ENCODE results near the gene NR3C1. TPM values are rescaled to one million over a fixed set of nuclear protein-coding genes. Genes with fewer than 3 reads are reported as not detected.

The NR3C1 gene
- total RNA-seq, 6 experiments from 2014 or later, result 27.3 to 60.1 (median 47.2) TPM

DNA sequence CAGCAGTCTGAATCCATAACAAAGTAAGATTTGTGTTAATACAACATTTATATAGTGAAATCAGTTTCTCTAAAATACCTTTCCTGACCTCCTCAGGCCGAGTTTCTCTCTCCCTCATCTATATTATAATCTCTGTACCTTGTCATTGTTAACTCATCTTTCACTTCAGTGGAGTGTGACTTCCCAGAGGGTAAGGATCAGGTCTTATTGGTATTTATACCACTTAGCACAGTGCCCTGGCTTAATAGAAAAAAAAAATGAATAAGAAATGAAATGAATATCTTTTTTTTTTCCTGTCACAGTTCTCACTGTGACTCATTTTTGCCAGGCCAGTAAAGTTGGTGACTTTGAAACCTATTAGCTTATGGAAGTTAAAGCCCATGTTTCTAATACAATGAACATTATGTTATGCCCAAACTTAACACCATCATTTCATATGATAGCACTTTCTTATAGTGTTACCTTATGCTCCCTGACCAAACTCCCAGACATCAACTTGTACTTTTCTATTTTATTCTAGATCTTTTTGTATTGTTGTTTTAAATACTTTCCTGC lies 90.1 kb downstream of the NR3C1 start:
- 56% methylated on average over 1 of the region's 1 CpG for WGBS (ENCODE audit: insufficient coverage, low coverage, low lambda C conversion rate, missing lambda C conversion rate)
- H3K9me3 ChIP-seq, result no peaks in the 10 kb centered on the region
- DNase-seq (no peak), ATAC-seq (no peak)
- H3K4me3 ChIP-seq, result no peak overlapping the region
- intact Hi-C loops (cut with DNase I), result no loop called here
- TF ChIP-seq POLR2A (IDR thresholded peaks at IDR 0.05), result no peak
- TF ChIP-seq, protein P1, sequence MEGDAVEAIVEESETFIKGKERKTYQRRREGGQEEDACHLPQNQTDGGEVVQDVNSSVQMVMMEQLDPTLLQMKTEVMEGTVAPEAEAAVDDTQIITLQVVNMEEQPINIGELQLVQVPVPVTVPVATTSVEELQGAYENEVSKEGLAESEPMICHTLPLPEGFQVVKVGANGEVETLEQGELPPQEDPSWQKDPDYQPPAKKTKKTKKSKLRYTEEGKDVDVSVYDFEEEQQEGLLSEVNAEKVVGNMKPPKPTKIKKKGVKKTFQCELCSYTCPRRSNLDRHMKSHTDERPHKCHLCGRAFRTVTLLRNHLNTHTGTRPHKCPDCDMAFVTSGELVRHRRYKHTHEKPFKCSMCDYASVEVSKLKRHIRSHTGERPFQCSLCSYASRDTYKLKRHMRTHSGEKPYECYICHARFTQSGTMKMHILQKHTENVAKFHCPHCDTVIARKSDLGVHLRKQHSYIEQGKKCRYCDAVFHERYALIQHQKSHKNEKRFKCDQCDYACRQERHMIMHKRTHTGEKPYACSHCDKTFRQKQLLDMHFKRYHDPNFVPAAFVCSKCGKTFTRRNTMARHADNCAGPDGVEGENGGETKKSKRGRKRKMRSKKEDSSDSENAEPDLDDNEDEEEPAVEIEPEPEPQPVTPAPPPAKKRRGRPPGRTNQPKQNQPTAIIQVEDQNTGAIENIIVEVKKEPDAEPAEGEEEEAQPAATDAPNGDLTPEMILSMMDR (IDR thresholded peaks at IDR 0.05), result no peak
- H3K4me1 ChIP-seq, result peaks cover 0 to 28% (median 5%) of the 10 kb centered on the region in 4 donors
- H3K27me3 ChIP-seq, result no peaks in the 10 kb centered on the region
- H3K27ac ChIP-seq, result no peak overlapping the region
- peaks cover 0 to 30% (median 3%) of the 10 kb centered on the region in 4 donors for H3K36me3 ChIP-seq

DNA sequence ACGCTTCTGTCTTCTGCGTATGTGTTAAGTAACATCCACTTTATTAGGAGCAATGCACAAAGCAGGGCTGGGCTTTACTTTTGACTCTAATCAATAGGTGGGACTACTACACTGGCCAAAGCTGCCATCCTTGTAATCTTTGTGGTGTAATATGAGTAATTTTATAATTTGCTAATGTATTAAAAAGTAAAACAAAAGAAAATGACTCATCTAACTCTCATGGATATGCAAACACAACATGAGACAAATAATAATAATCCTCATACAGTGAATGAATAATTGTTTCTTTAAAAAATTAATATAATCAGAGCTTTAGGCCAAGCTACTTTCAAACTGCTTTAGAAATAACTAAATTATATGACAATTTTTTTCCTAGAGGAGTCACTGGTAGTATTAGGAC lies 90.7 kb downstream of the NR3C1 start:
- no peaks in the 10 kb centered on the region for H3K9me3 ChIP-seq
- TF ChIP-seq, protein P1 (IDR thresholded peaks at IDR 0.05), result no peak
- TF ChIP-seq POLR2A (IDR thresholded peaks at IDR 0.05), result no peak
- intact Hi-C loops (cut with DNase I), result no loop called here
- no peak overlapping the region for H3K4me3 ChIP-seq
- no peak overlapping the region for H3K27ac ChIP-seq
- H3K27me3 ChIP-seq, result no peaks in the 10 kb centered on the region
- 100% methylated on average over 2 of the region's 2 CpGs for WGBS (ENCODE audit: insufficient coverage, low coverage, low lambda C conversion rate, missing lambda C conversion rate)
- H3K36me3 ChIP-seq, result peaks cover 0 to 35% (median 3%) of the 10 kb centered on the region in 4 donors
- H3K4me1 ChIP-seq, result peaks cover 0 to 26% (median 4%) of the 10 kb centered on the region in 4 donors
- DNase-seq (no peak), ATAC-seq (no peak)

DNA sequence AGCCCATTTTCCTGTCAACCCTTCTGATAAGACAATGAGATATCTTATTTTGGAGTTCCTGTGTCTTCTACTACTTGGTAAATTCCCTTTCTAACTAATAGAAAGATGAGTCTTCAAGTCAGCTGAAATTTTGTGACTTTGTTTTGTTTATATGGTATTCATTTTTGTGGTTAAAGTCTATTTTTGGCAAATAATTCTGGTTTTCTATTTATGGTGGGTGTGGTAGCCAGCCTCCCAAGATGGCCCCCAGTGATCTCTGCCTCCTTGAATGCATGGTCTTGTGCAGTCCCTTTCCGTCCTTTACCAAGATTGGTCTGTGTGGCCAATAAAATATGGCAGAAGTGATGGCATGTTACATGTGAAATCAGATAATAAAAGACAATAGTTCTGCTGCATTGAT lies 91.5 kb downstream of the NR3C1 start:
- DNase-seq (no peak), ATAC-seq (no peak)
- Histone ChIP-seq H3K9me3 (no peaks in the 10 kb centered on the region), H3K27ac (no peak overlapping the region), H3K4me3 (no peak overlapping the region), H3K27me3 (no peaks in the 10 kb centered on the region), H3K36me3 (peaks cover 0 to 35% (median 3%) of the 10 kb centered on the region in 4 donors), H3K4me1 (peaks cover 0 to 17% (median 3%) of the 10 kb centered on the region in 4 donors)
- WGBS (ENCODE audit: insufficient coverage, low coverage, low lambda C conversion rate, missing lambda C conversion rate), result 100% methylated on average over 1 of the region's 1 CpG
- no peak for TF ChIP-seq POLR2A (IDR thresholded peaks at IDR 0.05)
- TF ChIP-seq, protein P1 (IDR thresholded peaks at IDR 0.05), result no peak
- intact Hi-C loops (cut with DNase I), result no loop called here

DNA sequence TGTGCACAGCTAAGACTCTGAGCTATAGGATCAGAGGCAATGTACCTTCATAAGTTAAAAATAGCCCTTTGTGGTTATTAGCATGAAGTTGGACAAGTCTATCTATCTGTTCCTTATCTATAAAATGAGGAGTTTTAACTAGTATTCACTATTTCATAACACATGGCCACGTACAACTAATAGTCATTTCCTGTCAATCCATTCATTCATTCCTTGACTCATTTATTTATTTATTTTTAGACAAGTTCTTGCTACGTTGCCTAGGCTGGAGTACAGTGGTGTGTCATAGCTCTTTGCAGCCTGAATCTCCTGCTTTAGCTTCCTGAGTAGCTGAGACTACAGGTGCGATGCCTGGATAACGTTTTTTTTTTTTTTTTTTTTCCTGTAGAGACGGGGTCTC lies 92.1 kb downstream of the NR3C1 start:
- DNase-seq (no peak), ATAC-seq (no peak)
- H3K27me3 ChIP-seq, result no peaks in the 10 kb centered on the region
- TF ChIP-seq, protein P1 (IDR thresholded peaks at IDR 0.05), result no peak
- no peak for TF ChIP-seq POLR2A (IDR thresholded peaks at IDR 0.05)
- no peak overlapping the region for H3K4me3 ChIP-seq
- intact Hi-C loops (cut with DNase I), result no loop called here
- H3K27ac ChIP-seq, result no peak overlapping the region
- no peaks in the 10 kb centered on the region for H3K9me3 ChIP-seq
- H3K4me1 ChIP-seq, result peaks cover 0 to 12% (median under 1%) of the 10 kb centered on the region in 4 donors
- peaks cover 0 to 35% (median 3%) of the 10 kb centered on the region in 4 donors for H3K36me3 ChIP-seq
- 63% methylated on average over 5 of the region's 5 CpGs for WGBS (ENCODE audit: insufficient coverage, low coverage, low lambda C conversion rate, missing lambda C conversion rate)

Data from right lobe of liver (tissue), 6 donors.